Measurements from ENCODE around the gene ZNF705A.
A peak's percentile ranks its signal among the peaks of the same experiment; 100 is the strongest.
"Not testable (repeated sequence)": the region's sequence is repeated elsewhere in the genome, so short reads cannot be mapped to it uniquely, and the experiment has no call there.

ZNF705A gene

GRCh38 chr12:8183346-8183745 lies 26.5 kb downstream of the ZNF705A start:
- DNase-seq (ENCODE audit: low read depth in 2 of 3, low spot score in 1 of 3), result not testable (repeated sequence)

- DNase-seq (ENCODE audit: low read depth in 2 of 3, low spot score in 1 of 3), result not testable (repeated sequence)
These were observed 27.4 kb downstream of the ZNF705A start for GRCh38 chr12:8184206-8184605.

- not testable (repeated sequence) for DNase-seq (ENCODE audit: low read depth in 2 of 3, low spot score in 1 of 3)
These were observed 31.3 kb downstream of the ZNF705A start for GRCh38 chr12:8188088-8188487.

- DNase-seq (ENCODE audit: low read depth in 2 of 3, low spot score in 1 of 3), result not testable (repeated sequence)
These were observed 41.0 kb downstream of the ZNF705A start for GRCh38 chr12:8197685-8198308.

- not testable (repeated sequence) for DNase-seq (ENCODE audit: low read depth in 2 of 3, low spot score in 1 of 3)
These were observed 62.0 kb downstream of the ZNF705A start for GRCh38 chr12:8218711-8219382.

- DNase-seq (ENCODE audit: low read depth in 2 of 3, low spot score in 1 of 3), result not testable (repeated sequence)
These were observed 64.6 kb downstream of the ZNF705A start for GRCh38 chr12:8221375-8221774.

- not testable (repeated sequence) for DNase-seq (ENCODE audit: low read depth in 2 of 3, low spot score in 1 of 3)
These were observed 65.0 kb downstream of the ZNF705A start for GRCh38 chr12:8221844-8222243.

GRCh38 chr12:8222303-8222702 lies 65.5 kb downstream of the ZNF705A start:
- not testable (repeated sequence) for DNase-seq (ENCODE audit: low read depth in 2 of 3, low spot score in 1 of 3)

GRCh38 chr12:8223646-8224045 lies 66.8 kb downstream of the ZNF705A start:
- DNase-seq (ENCODE audit: low read depth in 2 of 3, low spot score in 1 of 3), result not testable (repeated sequence)

GRCh38 chr12:8224782-8225181 lies 68.0 kb downstream of the ZNF705A start:
- DNase-seq (ENCODE audit: low read depth in 2 of 3, low spot score in 1 of 3), result not testable (repeated sequence)

- DNase-seq (ENCODE audit: low read depth in 2 of 3, low spot score in 1 of 3), result no peak
These were observed 69.5 kb downstream of the ZNF705A start for GRCh38 chr12:8226355-8226754.

- peak in 1 of 3 donors; percentile 18 for DNase-seq (ENCODE audit: low read depth in 2 of 3, low spot score in 1 of 3)
These were observed 70.3 kb downstream of the ZNF705A start, which contains the start of gene FAM90A1 for GRCh38 chr12:8226992-8227731. Gene FAM90A1 (minus strand): TSS chr12:8227618. CDS start chr12:8224832, 2,786 bp downstream.

- DNase-seq (ENCODE audit: low read depth in 2 of 3, low spot score in 1 of 3), result not testable (repeated sequence)
These were observed 70.9 kb downstream of the ZNF705A start for GRCh38 chr12:8227732-8228077.

- not testable (repeated sequence) for DNase-seq (ENCODE audit: low read depth in 2 of 3, low spot score in 1 of 3)
These were observed 71.8 kb downstream of the ZNF705A start for GRCh38 chr12:8228607-8229006.

GRCh38 chr12:8229486-8229885 lies 72.7 kb downstream of the ZNF705A start:
- not testable (repeated sequence) for DNase-seq (ENCODE audit: low read depth in 2 of 3, low spot score in 1 of 3)
